OCI-LY7 (cell line): ENCODE results near the gene RAPGEF2. TPM values are rescaled to one million over a fixed set of nuclear protein-coding genes. Genes with fewer than 3 reads are reported as not detected.

Source experiments
- BruUV-seq: library from RNA; stranded (reverse); fragments of 400-500 nt; replicated peaks from 2 replicates; lab custom pipeline; 2021; lab: Mats Ljungman, UMichigan
- CTCF ChIA-PET: fragments of 300-600 bp; sonication (Branson Sonifier 250); formaldehyde crosslinking; loops from one replicate; lab custom pipeline; 2022; ENCODE audit warnings: antibody characterized with exemption; ENCODE audit not compliant: unreplicated experiment; lab: Charles Lee
- POLR2A ChIA-PET: fragments of 300-600 bp; sonication (Branson Sonifier 250); formaldehyde crosslinking; loops from one replicate; lab custom pipeline; 2022; ENCODE audit warnings: antibody characterized with exemption; lab: Charles Lee
- DNase-seq: peaks from one replicate; pipeline ENCODE4 v3.0.0-alpha.2; 2015; ENCODE audit warnings: low spot score
- H2AFZ ChIP-seq: fragments of 200-600 bp; sonication (generic), shearing (Covaris generic); 2 replicates; pipeline ENCODE4 v1.6.1; 2014; ENCODE audit warnings: mild to moderate bottlenecking, antibody characterized with exemption, low read length, moderate library complexity
- H3K27ac ChIP-seq: fragments of 200-600 bp; sonication (generic); 2 replicates; pipeline ENCODE4 v1.5.1; 2014; ENCODE audit warnings: mixed run types, low read depth, mild to moderate bottlenecking, moderate library complexity, low read length, inconsistent platforms; ENCODE audit not compliant: poor library complexity, severe bottlenecking
- H3K36me3 ChIP-seq: fragments of 200-600 bp; sonication (generic); 2 replicates; pipeline ENCODE4 v1.6.1; 2014; ENCODE audit warnings: mild to moderate bottlenecking, antibody characterized with exemption, low read length, moderate library complexity, mixed read lengths; ENCODE audit not compliant: insufficient read depth
- H3K4me1 ChIP-seq: fragments of 200-600 bp; sonication (generic); 2 replicates; pipeline ENCODE4 v1.5.1; 2014; ENCODE audit warnings: mild to moderate bottlenecking, low read length; ENCODE audit not compliant: insufficient read depth, poor library complexity, severe bottlenecking
- H3K4me2 ChIP-seq: fragments of 200-600 bp; sonication (generic); 2 replicates; pipeline ENCODE4 v1.6.1; 2014; ENCODE audit warnings: mild to moderate bottlenecking, low read length
- H3K4me3 ChIP-seq: fragments of 200-600 bp; sonication (generic); 2 replicates; pipeline ENCODE4 v1.5.1; 2014; ENCODE audit warnings: mild to moderate bottlenecking, low read depth, low read length; ENCODE audit not compliant: poor library complexity, severe bottlenecking
- H3K79me2 ChIP-seq: fragments of 200-600 bp; sonication (generic); 2 replicates; pipeline ENCODE4 v1.6.1; 2016; ENCODE audit warnings: low read depth, mild to moderate bottlenecking, low read length, moderate library complexity, mixed read lengths; ENCODE audit not compliant: insufficient read depth
- H3K9me2 ChIP-seq: fragments of 200-600 bp; sonication (generic); 2 replicates; pipeline ENCODE4 v1.6.1; 2016; ENCODE audit warnings: mild to moderate bottlenecking, low read length, mixed read lengths; ENCODE audit not compliant: insufficient read depth
- H3K9me3 ChIP-seq: fragments of 200-600 bp; sonication (generic); 2 replicates; pipeline ENCODE4 v1.6.1; 2014; ENCODE audit warnings: mild to moderate bottlenecking, mixed run types, low read length, mixed read lengths
- H4K20me1 ChIP-seq: fragments of 200-600 bp; sonication (generic); 2 replicates; pipeline ENCODE4 v1.6.1; 2014; ENCODE audit warnings: mild to moderate bottlenecking, antibody characterized with exemption, low read length, moderate library complexity, mixed read lengths; ENCODE audit not compliant: insufficient read depth
- EZH2phosphoT487 ChIP-seq: fragments of 200-600 bp; sonication (generic); IDR thresholded peaks from 2 replicates; pipeline ENCODE4 v1.6.1; 2018; ENCODE audit warnings: low read depth, borderline replicate concordance, mild to moderate bottlenecking, mixed run types, antibody characterized with exemption, low read length, moderate library complexity, mixed read lengths
- intact Hi-C: fragments of 100-400 bp; cut with micrococcal nuclease; formaldehyde crosslinking; loops from one replicate; pipeline ENCODE4 v1.10.0; 2022; ENCODE audit not compliant: unreplicated experiment
- total RNA-seq, 2 experiments: library from RNA; depleted of rRNA in 1 of 2; stranded (reverse); fragments of >200 nt in 1 of 2; shearing (Covaris generic) in 1 of 2; gene quantifications; 2 replicates each; pipeline ENCODE4 v1.2.3, GENCODE V29; 2014 to 2022
- TF ChIP-seq, protein P1 (sequence below): fragments of 200-600 bp; sonication (generic); conservative IDR thresholded peaks from 2 replicates; pipeline ENCODE4 v1.5.1; 2014; ENCODE audit warnings: mild to moderate bottlenecking, antibody characterized with exemption, low read length, moderate library complexity, mixed read lengths

Gene RAPGEF2
- total RNA-seq, 2 experiments from 2014 or later: 4.6 to 6.5 TPM

DNA sequence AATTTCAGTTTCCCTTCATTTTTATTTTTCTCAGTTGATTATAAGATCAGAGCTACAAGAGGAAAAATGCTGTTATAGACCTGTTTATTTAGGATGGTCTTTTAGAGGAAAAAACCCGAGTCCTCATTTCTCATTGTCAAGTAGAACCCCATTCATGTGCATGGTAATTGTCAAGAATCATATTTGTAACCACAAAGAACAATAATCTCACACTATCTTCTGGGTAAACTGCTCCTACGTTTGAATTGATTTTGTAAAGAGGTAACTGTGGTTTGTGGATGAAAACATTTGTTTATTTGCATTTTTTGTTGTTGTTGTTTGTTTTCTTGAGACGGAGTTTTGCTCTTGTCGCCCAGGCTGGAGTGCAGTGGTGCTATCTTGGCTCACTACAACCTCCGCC lies 23.8 kb downstream of the RAPGEF2 start:
- CTCF ChIA-PET: no interaction called here
- intact Hi-C loops: no loop called here
- POLR2A ChIA-PET: no interaction called here
- Histone ChIP-seq H3K27ac (no peak overlapping the region), H3K4me1 (peaks cover 3% of the 10 kb centered on the region), H3K36me3 (no peaks in the 10 kb centered on the region), H4K20me1 (no peaks in the 10 kb centered on the region), H2AFZ (no peak overlapping the region), H3K4me2 (no peak overlapping the region), H3K79me2 (no peaks in the 10 kb centered on the region), H3K9me3 (no peaks in the 10 kb centered on the region), H3K9me2 (no peaks in the 10 kb centered on the region), H3K4me3 (no peak overlapping the region)
- no TSS peak for BruUV-seq
- no peak for DNase-seq
- TF ChIP-seq EZH2phosphoT487: no peak
- TF ChIP-seq, protein P1, sequence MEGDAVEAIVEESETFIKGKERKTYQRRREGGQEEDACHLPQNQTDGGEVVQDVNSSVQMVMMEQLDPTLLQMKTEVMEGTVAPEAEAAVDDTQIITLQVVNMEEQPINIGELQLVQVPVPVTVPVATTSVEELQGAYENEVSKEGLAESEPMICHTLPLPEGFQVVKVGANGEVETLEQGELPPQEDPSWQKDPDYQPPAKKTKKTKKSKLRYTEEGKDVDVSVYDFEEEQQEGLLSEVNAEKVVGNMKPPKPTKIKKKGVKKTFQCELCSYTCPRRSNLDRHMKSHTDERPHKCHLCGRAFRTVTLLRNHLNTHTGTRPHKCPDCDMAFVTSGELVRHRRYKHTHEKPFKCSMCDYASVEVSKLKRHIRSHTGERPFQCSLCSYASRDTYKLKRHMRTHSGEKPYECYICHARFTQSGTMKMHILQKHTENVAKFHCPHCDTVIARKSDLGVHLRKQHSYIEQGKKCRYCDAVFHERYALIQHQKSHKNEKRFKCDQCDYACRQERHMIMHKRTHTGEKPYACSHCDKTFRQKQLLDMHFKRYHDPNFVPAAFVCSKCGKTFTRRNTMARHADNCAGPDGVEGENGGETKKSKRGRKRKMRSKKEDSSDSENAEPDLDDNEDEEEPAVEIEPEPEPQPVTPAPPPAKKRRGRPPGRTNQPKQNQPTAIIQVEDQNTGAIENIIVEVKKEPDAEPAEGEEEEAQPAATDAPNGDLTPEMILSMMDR: no peak

DNA sequence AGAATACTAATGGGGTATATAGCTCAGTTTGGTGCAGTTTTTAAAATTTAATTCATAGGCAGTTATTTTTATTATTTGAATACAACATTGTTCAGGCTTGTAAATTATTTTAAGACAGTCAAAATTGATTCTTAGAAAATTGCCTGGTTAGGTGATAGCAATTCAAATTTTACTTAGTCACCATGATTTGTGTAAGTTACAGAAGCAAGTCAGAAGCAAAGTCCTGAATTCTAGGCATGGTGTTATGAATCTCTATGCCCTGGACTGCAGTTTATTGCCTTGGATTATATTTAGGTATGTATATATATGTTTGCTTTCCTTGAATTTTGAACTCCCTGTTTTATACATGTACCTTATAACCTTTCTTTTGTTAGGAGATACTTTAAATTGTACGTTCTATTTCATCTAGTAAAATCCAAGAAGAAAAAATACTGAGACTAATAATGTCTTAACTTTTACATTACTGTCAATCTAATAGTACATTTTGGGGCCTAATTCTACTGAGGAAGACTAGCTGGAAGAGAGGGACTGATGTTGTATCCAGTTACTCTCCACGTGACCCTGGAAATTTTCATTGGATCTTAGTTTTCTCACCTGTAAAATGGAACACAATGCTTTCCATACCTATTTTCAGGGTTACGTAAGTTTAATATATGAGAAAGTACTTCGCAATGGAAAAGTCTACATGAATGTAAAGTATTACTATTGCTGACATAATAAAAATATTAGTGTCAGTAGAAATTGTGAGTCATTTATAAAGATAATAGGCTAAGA lies 25.1 kb downstream of the RAPGEF2 start:
- no peaks in the 10 kb centered on the region for H3K9me2 ChIP-seq
- no peak overlapping the region for H3K27ac ChIP-seq
- CTCF ChIA-PET: no interaction called here
- no peaks in the 10 kb centered on the region for H3K9me3 ChIP-seq
- POLR2A ChIA-PET: interaction anchor here (0.5 kb wide), 1 partner anchor 431 kb away, joined by 4 read pairs; no protein-coding TSS in a partner anchor
- no peak overlapping the region for H3K4me3 ChIP-seq
- H3K36me3 ChIP-seq: no peaks in the 10 kb centered on the region
- H4K20me1 ChIP-seq: no peaks in the 10 kb centered on the region
- H3K4me2 ChIP-seq: no peak overlapping the region
- no peak for DNase-seq
- H3K4me1 ChIP-seq: peaks cover 3% of the 10 kb centered on the region
- H3K79me2 ChIP-seq: no peaks in the 10 kb centered on the region
- no peak overlapping the region for H2AFZ ChIP-seq
- intact Hi-C loops: no loop called here
- BruUV-seq: no TSS peak
- no peak for TF ChIP-seq EZH2phosphoT487
- TF ChIP-seq, protein P1: no peak
